HEK293 (cell line): Measurements from ENCODE around the gene NAPSA.
A peak's percentile ranks its signal among the peaks of the same experiment; 100 is the strongest.

Experiments
- CTCF ChIA-PET: fragments of 350-600 bp; formaldehyde crosslinking; extraction: SDS; loops from one replicate; lab custom pipeline; 2021; ENCODE audit warnings: antibody characterized with exemption; lab: Yijun Ruan, JAX
- POLR2A ChIA-PET: fragments of 300-600 bp; formaldehyde crosslinking; extraction: SDS; loops from one replicate; lab custom pipeline; 2020; ENCODE audit warnings: antibody characterized with exemption, inconsistent platforms; lab: Yijun Ruan, JAX
- H3K27ac ChIP-seq: fragments of 200-500 bp; sonication (Bioruptor generic); 2 replicates; pipeline ENCODE4 v1.5.1; 2014; ENCODE audit warnings: low read depth, low read length, control low read depth, inconsistent platforms; ENCODE audit errors: extremely low read depth
- H3K36me3 ChIP-seq, 2 experiments: fragments of 200-500 bp in 1 of 2; sonication (Bioruptor generic) in 1 of 2; 1 replicate in 1 of 2; 2 replicates in 1 of 2; pipeline ENCODE4 v1.5.1; 2014 to 2017; ENCODE audit warnings: inconsistent platforms in 2 of 2, low read length in 2 of 2; ENCODE audit not compliant: control insufficient read depth in 2 of 2, insufficient read depth in 1 of 2
- H3K4me1 ChIP-seq: fragments of 200-500 bp; sonication (Bioruptor generic); 2 replicates; pipeline ENCODE4 v1.5.1; 2014; ENCODE audit warnings: mild to moderate bottlenecking, low read length, inconsistent platforms; ENCODE audit not compliant: control insufficient read depth, insufficient read depth
- H3K4me3 ChIP-seq: 2 replicates; pipeline ENCODE4 v1.5.1; 2011; ENCODE audit warnings: low read depth, mild to moderate bottlenecking, control low read depth, low read length, moderate library complexity
- H3K9me3 ChIP-seq: fragments of 200-500 bp; sonication (Bioruptor generic); 2 replicates; pipeline ENCODE4 v1.5.1; 2014; ENCODE audit warnings: low read depth, low read length, inconsistent platforms; ENCODE audit not compliant: control insufficient read depth, insufficient read depth
- BCL6B ChIP-seq: fragments of 450-650 bp; formaldehyde crosslinking; IDR thresholded peaks from 2 replicates; pipeline ENCODE4 v1.5.1; 2017; ENCODE audit warnings: missing biosample characterization, missing genetic modification characterization
- CTCF ChIP-seq: fragments of 450-650 bp; formaldehyde crosslinking; IDR thresholded peaks from 2 replicates; pipeline ENCODE4 v1.5.1; 2016; ENCODE audit warnings: missing biosample characterization, missing genetic modification characterization
- EGR2 ChIP-seq: fragments of 450-650 bp; formaldehyde crosslinking; IDR thresholded peaks from 2 replicates; pipeline ENCODE4 v1.5.1; 2016; ENCODE audit warnings: low read depth, missing biosample characterization, missing genetic modification characterization
- GLI2 ChIP-seq: fragments of 450-650 bp; formaldehyde crosslinking; IDR thresholded peaks from 2 replicates; pipeline ENCODE4; 2017; ENCODE audit warnings: missing biosample characterization, missing genetic modification characterization, low read depth, borderline replicate concordance
- GLIS2 ChIP-seq: fragments of 450-650 bp; formaldehyde crosslinking; IDR thresholded peaks from 2 replicates; pipeline ENCODE4 v1.5.1; 2016; ENCODE audit warnings: missing biosample characterization, missing genetic modification characterization
- IKZF3 ChIP-seq: fragments of 450-650 bp; IDR thresholded peaks from 2 replicates; pipeline ENCODE4 v1.5.0; 2018; ENCODE audit warnings: missing biosample characterization, mild to moderate bottlenecking, missing genetic modification characterization, moderate library complexity
- KLF17 ChIP-seq: fragments of 450-650 bp; formaldehyde crosslinking; IDR thresholded peaks from 2 replicates; pipeline ENCODE4 v1.5.1; 2016; ENCODE audit warnings: missing biosample characterization, missing genetic modification characterization
- KLF9 ChIP-seq: fragments of 450-650 bp; formaldehyde crosslinking; IDR thresholded peaks from 2 replicates; pipeline ENCODE4 v1.5.1; 2016; ENCODE audit warnings: missing biosample characterization, missing genetic modification characterization, low read depth
- ZBTB1 ChIP-seq: fragments of 450-650 bp; formaldehyde crosslinking; IDR thresholded peaks from 2 replicates; pipeline ENCODE4 v1.5.1; 2016; ENCODE audit warnings: missing biosample characterization, missing genetic modification characterization
- ZBTB49 ChIP-seq: fragments of 450-650 bp; formaldehyde crosslinking; IDR thresholded peaks from 2 replicates; pipeline ENCODE4 v1.5.1; 2016; ENCODE audit warnings: missing biosample characterization, missing genetic modification characterization, low read depth
- ZBTB7A ChIP-seq: fragments of 450-650 bp; formaldehyde crosslinking; IDR thresholded peaks from 2 replicates; pipeline ENCODE4 v1.5.1; 2016; ENCODE audit warnings: low read depth, missing biosample characterization, missing genetic modification characterization
- ZFHX2 ChIP-seq: fragments of 450-650 bp; formaldehyde crosslinking; conservative IDR thresholded peaks from 2 replicates; pipeline ENCODE4 v1.5.1; 2016; ENCODE audit warnings: missing biosample characterization, missing genetic modification characterization
- ZNF394 ChIP-seq: fragments of 450-650 bp; formaldehyde crosslinking; IDR thresholded peaks from 2 replicates; pipeline ENCODE4 v1.5.1; 2016; ENCODE audit warnings: missing biosample characterization, missing genetic modification characterization, mild to moderate bottlenecking, moderate library complexity, borderline replicate concordance
- ZNF571 ChIP-seq: fragments of 450-650 bp; formaldehyde crosslinking; IDR thresholded peaks from 2 replicates; pipeline ENCODE4 v1.5.0; 2017; ENCODE audit warnings: missing biosample characterization, missing genetic modification characterization
- ZNF645 ChIP-seq: fragments of 450-650 bp; formaldehyde crosslinking; IDR thresholded peaks from 2 replicates; pipeline ENCODE4; 2016; ENCODE audit warnings: missing biosample characterization, missing genetic modification characterization
- ZNF704 ChIP-seq: fragments of 450-650 bp; formaldehyde crosslinking; IDR thresholded peaks from 2 replicates; pipeline ENCODE4 v1.5.1; 2016; ENCODE audit warnings: missing biosample characterization, missing genetic modification characterization

NAPSA gene

GRCh38 chr19:50333235-50333736 is 32.2 kb downstream of the NAPSA start (continued):
- peak; percentile 79 for TF ChIP-seq GLIS2
- TF ChIP-seq ZNF645 (tag by site-specific recombination): no peak
- TF ChIP-seq CTCF: no peak
- no peak for TF ChIP-seq ZNF394 (tag by site-specific recombination)
- TF ChIP-seq KLF9 (tag by site-specific recombination): peak; percentile 71
- 0 out of 2 replicates have a peak, but pooled peaks have one; percentile 31 for TF ChIP-seq ZBTB7A
- no peak for TF ChIP-seq ZNF571

GRCh38 chr19:50332244-50333038 is 33.0 kb downstream of the NAPSA start:
- H3K4me1 ChIP-seq: peaks cover 16% of the 10 kb centered on the region
- POLR2A ChIA-PET: interaction anchor here (1.3 to 1.5 kb wide), 2 partner anchors 25 to 51 kb away, joined by 3 to 7 read pairs; no protein-coding TSS in a partner anchor
- TF ChIP-seq ZBTB49 (tag by site-specific recombination): no peak
- TF ChIP-seq ZBTB1 (tag by site-specific recombination): no peak
- no peak for TF ChIP-seq BCL6B (tag by site-specific recombination)
- TF ChIP-seq IKZF3 (tag by site-specific recombination): peak; percentile 42; the same call in 1 of the 2 replicates
- TF ChIP-seq ZFHX2 (tag by site-specific recombination): peak; percentile 52
- no peak for TF ChIP-seq ZNF704 (tag by site-specific recombination)
- no peak for TF ChIP-seq GLI2
- TF ChIP-seq EGR2: peak; percentile 61
- no peak for TF ChIP-seq KLF17 (tag by site-specific recombination)
- TF ChIP-seq GLIS2: 0 out of 2 replicates have a peak, but pooled peaks have one; percentile 11
- no peak overlapping the region; the same call in 1 of the 2 replicates for H3K4me3 ChIP-seq
- CTCF ChIA-PET: interaction anchor here (0.5 kb wide), 1 partner anchor 64 kb away, joined by 4 read pairs; no protein-coding TSS in a partner anchor
- H3K27ac ChIP-seq: no peak overlapping the region
- no peaks in the 10 kb centered on the region for H3K36me3 ChIP-seq
- H3K9me3 ChIP-seq: no peaks in the 10 kb centered on the region
